OCI-M1 (cell line): ENCODE measurements around the gene TACC3.

Source experiments
- DNase-seq: peaks from one replicate; lab custom pipeline; 2025; lab: John Stamatoyannopoulos, UW

The TACC3 gene

GRCh38 chr4:1776521-1777161 lies 55.3 kb downstream of the TACC3 start:
- DNase-seq, result no peak

DNA sequence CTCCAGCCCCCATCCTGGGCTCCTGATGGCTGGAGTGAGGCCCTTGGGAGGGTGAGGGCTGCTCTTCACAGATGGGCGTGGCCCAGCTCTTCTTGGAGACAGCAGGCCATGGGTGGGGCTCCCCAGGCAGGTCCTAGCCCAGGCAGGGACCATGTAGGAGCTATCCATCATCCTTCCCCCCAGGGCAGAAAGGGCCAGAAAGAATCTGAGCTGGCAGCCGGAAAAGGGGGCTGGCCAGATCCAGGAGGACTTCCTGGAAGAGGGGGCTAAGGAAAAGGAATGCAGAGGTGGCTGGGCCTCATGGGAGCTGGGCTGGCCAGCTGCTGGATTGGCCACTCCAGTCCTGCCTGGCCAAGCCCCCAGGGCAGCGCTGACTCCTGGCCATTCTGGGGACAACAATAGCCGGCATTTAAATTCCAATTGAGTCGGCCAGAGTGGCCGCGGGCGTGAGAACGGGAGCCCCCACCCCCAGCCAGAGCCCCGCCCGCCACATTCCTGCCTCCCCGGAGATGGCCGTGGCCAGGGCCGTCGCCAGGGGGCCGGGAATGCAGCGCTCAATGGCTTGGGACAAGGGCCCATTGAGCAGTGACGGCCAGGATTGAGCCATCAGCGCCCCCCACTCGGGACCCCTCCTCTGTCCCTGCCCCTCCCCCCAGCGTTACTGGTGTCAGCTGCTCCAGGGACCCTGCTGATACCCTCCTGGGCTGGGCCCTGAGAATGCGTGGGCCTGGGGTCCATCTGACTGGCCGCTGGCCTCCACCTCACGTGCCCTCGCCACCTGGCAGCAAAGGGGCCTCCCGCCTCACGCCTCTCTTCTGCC lies 56.7 kb downstream of the TACC3 start:
- peak; percentile 27 for DNase-seq

DNA sequence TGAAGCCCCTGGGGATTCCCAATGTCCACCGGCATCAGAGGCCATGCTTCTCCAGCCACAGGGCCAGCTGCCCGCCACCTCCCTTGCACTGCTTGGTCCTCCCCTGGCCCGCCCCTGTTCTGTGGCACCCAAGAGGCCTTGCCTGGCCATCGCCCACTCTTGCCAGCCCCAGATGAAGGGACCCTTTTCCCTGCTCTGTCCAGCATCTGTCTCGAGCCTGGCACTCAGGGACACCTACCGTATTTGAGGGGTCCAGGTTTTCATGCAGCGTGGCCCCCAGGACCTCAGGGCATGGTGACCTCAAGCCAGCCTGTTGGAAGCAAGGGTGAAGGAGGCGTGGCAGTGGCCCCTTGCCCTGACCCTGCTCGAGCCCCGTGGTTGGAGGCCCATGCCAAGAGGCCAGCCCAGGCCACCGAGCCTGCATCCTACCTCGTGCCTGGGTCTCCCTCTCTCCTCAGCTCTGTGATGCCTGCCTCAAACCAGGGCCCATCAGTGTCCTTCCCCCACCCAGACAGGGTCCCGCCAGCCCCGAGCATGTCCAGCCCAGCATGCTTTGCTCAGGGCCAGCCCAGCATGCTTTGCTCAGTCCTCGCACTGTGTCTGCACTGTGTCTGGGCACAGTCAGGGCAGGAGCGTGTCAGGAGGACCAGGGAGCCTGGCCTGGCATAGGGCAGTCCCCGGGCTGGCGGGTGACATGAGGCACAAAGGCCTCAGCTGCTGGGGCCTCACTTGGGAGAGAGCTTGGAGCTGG lies 57.5 kb downstream of the TACC3 start:
- no peak for DNase-seq

DNA sequence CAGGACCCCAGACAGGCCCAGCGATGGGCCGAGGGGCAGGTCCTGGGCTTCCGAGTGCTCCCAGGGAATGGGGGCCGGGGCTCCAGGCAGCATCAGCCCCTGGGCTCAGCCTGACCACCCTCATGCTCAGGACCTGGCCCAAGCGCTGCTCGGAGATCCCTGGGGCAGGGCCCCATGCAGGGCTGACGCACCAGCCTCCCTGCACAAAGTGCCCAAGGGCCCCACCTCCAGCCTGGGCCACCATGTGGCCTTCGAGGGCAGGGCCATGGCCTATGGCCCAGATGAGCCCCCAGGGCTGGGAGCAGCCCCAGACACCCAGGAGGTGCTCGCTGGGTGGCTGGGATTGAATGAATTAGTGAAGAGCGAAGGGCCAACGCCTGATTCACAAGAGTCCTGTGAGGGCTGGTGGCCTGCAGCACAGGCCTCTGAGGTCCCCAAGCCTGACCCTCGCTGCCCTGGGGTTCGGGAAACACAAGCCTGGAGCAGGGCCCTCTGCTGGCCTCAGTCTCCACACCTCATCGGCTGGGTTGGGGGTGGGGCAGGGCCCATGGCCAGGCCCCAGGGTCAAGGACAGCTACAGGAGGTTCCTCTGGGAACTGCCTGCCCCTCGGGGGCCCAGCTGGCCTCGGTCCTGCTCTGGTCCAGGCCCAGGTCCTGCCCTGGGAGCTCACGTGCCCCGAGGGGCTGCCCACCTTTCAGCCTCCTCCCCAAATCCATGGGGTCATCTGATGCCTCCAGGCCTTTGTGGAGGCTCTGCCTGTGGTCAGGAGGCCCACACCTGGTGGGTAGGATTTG lies 58.5 kb downstream of the TACC3 start:
- no peak for DNase-seq

DNA sequence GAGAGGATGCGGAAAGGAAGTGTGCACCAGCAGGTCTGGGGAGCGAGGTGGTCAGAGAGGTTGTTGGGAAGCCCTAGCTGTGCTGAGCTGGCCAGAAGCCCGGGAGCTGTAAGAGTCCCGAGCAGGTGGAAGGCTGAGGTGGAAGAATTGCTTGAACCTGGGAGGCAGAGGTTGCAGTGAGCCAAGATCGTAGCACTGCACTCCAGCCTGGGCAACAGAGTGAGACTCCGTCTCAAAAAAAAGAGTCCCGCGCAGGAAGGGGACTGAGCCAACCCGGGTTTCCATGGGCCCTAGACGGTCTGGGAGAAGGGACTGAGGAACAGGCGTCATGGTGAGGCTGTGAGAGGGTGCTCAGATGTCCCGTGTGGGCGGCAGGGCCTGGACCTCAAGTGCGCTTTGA lies 59.1 kb downstream of the TACC3 start:
- DNase-seq, result no peak

DNA sequence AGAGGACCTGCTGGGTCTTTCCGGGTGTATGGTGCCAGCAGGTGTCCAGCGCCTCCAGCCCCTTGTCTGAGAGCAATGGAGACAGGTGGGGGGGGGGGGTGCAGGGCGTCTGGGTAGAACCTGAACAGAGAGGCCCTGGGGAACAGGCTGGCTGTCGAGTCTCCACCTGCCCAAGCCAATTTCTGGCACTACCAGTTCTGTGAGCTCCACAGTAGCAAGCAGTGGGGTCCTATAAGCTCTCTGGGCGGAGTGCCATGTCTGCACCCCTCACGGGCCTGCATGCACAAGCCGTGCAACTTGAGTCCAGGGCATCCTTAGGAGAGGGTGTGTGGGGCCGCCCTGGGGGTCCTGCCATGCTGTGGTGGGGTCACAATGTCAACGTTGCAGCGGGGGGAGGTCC lies 61.7 kb downstream of the TACC3 start:
- no peak for DNase-seq

DNA sequence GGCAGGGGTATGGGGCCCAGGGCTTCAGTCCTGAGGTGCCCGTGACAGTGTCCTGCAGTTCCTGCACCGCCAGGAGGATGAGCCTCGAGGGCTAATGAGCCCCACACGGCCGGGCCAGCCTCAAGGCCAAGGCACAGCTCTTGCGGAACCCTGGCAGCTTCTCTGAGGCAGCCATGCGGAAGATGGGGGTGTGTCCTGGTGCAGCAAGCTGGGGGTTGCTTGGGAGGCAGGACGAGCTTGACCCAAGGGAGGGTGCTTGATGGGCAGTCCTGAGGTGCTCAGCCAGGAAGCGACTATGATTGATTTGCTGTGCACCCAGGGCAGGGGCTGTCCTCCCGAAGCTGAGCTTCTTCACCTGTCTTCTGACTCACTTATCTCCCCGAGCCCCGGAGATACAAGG lies 62.6 kb downstream of the TACC3 start:
- DNase-seq, result no peak

- DNase-seq, result no peak
These were observed 63.1 kb downstream of the TACC3 start for GRCh38 chr4:1784395-1784788.

DNA sequence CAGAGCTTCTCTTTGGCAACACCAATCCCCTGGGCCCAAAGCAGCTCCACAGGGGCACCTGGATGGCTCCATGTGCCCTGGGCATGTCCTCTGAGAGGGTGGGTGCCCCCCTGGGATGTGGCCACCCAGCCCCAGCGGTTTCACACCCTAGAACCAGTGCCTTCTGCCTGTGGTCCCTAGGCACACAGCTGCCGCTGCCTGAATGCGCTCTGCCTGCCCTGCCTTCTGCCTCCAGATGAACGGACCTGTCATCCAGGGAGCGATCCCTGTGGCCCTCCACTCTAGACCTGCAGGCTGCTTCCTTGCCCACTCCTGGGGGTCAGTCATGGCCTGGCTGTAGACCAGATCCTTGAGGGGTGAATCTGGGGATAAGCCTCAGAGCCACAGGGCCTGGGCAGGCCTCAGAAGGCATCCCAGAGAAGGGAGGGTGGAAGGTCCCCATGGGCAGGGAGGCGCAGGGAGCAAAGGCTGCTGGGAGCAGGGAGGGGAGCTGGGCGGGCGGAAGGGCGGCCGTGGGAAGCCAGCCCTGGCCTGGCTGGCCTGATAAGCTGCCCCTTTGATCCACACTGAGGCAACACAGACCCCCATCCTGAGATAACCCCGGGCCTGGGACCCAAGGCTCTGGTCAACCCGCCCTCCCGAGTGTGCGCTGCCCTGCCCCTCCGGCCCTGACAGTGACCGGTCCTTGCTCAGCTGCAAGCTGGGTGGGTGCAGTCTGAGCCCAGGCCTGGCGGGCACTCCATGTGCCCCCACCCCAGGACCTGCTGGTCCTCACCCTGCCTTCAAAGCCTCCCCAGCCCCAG lies 63.7 kb downstream of the TACC3 start:
- peak; percentile 91 for DNase-seq

DNA sequence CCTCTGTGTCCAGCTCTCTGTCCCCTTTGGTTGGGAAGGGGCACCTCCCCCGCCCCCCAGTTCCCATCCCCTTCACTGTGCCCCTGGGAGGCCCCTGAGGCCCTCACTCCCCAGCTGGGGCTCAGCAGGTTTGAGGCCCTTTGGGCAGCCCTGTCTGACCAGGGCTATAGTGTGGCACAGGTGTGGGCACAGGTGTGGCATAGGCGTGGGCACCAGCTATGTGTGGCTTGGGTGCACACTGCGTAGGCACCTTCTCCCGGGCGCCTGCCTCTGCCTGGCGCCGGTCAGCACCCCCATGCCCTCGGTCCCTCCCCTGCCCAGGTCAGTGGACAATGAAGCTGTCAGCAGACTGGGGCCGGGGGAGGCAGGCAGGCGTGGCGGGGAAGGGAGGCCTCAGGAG lies 64.3 kb downstream of the TACC3 start:
- no peak for DNase-seq

- DNase-seq, result no peak
These were observed 65.4 kb downstream of the TACC3 start for GRCh38 chr4:1786544-1787362.

DNA sequence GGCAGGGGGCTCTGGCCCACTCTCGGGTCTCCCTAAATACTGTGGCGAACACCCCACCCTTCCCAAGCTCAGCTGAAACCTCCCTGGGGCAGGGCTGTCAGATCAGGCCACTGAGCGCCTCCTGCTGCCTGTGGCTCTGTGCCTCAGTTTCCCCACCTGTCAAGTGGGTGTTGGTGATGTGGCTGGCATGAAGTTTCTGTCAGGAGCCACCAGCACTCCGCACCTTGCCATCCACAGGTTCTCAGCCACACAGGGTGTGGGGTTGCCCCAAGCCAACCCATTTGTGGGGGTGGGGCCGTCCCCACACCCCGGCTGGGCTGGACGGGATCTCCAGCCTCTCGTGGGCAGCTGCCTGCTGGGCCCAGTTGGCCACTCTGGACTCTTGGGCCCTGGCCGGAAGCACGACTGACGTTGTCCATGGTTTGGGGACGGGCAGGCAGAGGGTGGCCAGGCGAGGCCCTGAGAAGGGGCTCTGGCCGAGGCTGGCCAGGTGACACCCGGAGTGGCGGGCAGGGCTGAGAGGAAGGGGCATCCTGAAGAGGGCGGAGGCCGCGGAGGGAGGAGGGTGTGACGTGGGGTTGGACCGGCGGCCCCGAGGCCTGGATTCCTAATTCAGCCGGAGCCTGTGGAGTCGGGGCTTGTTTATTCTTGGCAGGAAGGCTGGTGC lies 66.2 kb downstream of the TACC3 start:
- no peak for DNase-seq

GRCh38 chr4:1788254-1788973 lies 67.1 kb downstream of the TACC3 start:
- no peak for DNase-seq

DNA sequence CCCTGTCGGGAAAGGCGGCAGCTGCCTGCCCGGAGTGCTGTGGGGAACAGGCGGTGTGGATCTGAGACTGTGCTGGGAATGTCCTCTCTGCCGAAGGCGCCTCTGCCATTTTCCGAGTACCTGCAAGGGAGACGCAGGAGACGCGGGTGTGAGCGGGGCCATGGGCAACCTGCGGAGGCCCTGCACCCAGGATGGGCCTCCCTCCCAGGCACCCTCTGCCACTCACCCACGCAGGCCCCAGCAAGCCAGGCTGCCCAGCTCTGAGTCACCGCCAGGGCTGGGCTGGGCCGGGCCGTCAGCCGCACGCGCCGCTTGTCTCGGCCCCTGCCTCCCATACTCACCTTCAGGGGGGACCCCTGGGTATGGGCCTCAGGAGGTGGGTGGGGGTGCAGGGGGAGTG lies 68.2 kb downstream of the TACC3 start:
- no peak for DNase-seq

GRCh38 chr4:1790005-1790404 lies 68.7 kb downstream of the TACC3 start:
- DNase-seq, result no peak

GRCh38 chr4:1792158-1792831 lies 71.0 kb downstream of the TACC3 start:
- no peak for DNase-seq

GRCh38 chr4:1792832-1793495 lies 71.6 kb downstream of the TACC3 start, which contains the start of gene FGFR3:
TSS of gene FGFR3 (plus strand) at chr4:1793293. CDS start at chr4:1793935, 642 bp downstream.
- peak; percentile 74 for DNase-seq

GRCh38 chr4:1793496-1793840 lies 72.1 kb downstream of the TACC3 start:
- DNase-seq, result peak; percentile 53
